B cell (primary cell): Measurements from ENCODE around the gene SFMBT2. TPM values are rescaled to one million over a fixed set of nuclear protein-coding genes. Genes with fewer than 3 reads are reported as not detected.

ENCODE experiments used
- ATAC-seq: fragments of 200-7000 bp; cut with Tn5 transposase; one replicate; pipeline ENCODE4 v1.10.0; 2021; ENCODE audit warnings: low read depth, mild to moderate bottlenecking, moderate number of reproducible peaks, moderate library complexity
- CTCF ChIA-PET: fragments of 350-600 bp; sonication (Branson Sonifier 250); formaldehyde crosslinking; loops from one replicate; lab custom pipeline; 2021; ENCODE audit warnings: antibody characterized with exemption, inconsistent platforms; lab: Charles Lee
- POLR2A ChIA-PET: fragments of 350-600 bp; sonication (Branson Sonifier 250); formaldehyde crosslinking; loops from one replicate; lab custom pipeline; 2021; ENCODE audit warnings: antibody characterized with exemption; lab: Charles Lee
- DNase-seq: peaks from one replicate; pipeline ENCODE4 v3.0.0; 2013
- H2AFZ ChIP-seq: 2 replicates; pipeline ENCODE4 v1.6.1; 2012; ENCODE audit warnings: mild to moderate bottlenecking, low read depth, low read length; ENCODE audit not compliant: insufficient read depth, poor library complexity, severe bottlenecking
- H3K27ac ChIP-seq, 2 donors: 1 replicate in 1 of 2; 2 replicates in 1 of 2; pipeline ENCODE4 v1.5.1; 2012 to 2013; ENCODE audit warnings: low read length in 2 of 2, mild to moderate bottlenecking in 2 of 2, moderate library complexity in 1 of 2
- H3K27me3 ChIP-seq, 4 experiments: fragments of 200-600 bp in 1 of 4; sonication (generic) in 1 of 4; replicated peaks in 1 of 4; 1 replicate in 2 of 4; 2 replicates in 2 of 4; pipeline versions ENCODE4 v1.6.1 to v1.7.0; 2013 to 2016; ENCODE audit warnings: low read length in 3 of 4, mild to moderate bottlenecking in 2 of 4, mixed read lengths in 1 of 4, moderate library complexity in 1 of 4; ENCODE audit not compliant: insufficient read depth in 4 of 4, control insufficient read depth in 3 of 4; ENCODE audit errors: control extremely low read depth in 1 of 4
- H3K36me3 ChIP-seq, 2 experiments: replicated peaks in 1 of 2; 1 replicate in 1 of 2; 2 replicates in 1 of 2; pipeline versions ENCODE4 v1.6.1 to v1.7.1; 2013; ENCODE audit warnings: low read length in 1 of 2; ENCODE audit not compliant: insufficient read depth in 2 of 2, control insufficient read depth in 1 of 2; ENCODE audit errors: control extremely low read depth in 1 of 2, extremely low read depth in 1 of 2
- H3K4me1 ChIP-seq, 2 donors: fragments of 200-600 bp in 1 of 2; sonication (generic) in 1 of 2; 1 replicate in 1 of 2; 2 replicates in 1 of 2; pipeline versions ENCODE4 v1.5.1 to v1.6.1; 2013 to 2017; ENCODE audit warnings: low read length in 2 of 2; ENCODE audit not compliant: control insufficient read depth in 2 of 2, insufficient read depth in 2 of 2
- H3K4me2 ChIP-seq: replicated peaks from 2 replicates; pipeline ENCODE3; 2012; ENCODE audit warnings: mild to moderate bottlenecking, low read depth, low read length; ENCODE audit not compliant: poor library complexity, severe bottlenecking
- H3K4me3 ChIP-seq, 5 experiments: fragments of 200-600 bp in 1 of 5; sonication (generic) in 1 of 5; 1 replicate in 3 of 5; 2 replicates in 2 of 5; pipeline versions ENCODE4 v1.5.1 to v1.7.0; 2011 to 2016; ENCODE audit warnings: low read length in 4 of 5, mild to moderate bottlenecking in 4 of 5, low read depth in 2 of 5, control low read depth in 1 of 5, moderate library complexity in 1 of 5; ENCODE audit not compliant: insufficient read depth in 1 of 5; ENCODE audit errors: control extremely low read depth in 1 of 5, extremely low read depth in 1 of 5
- H3K79me2 ChIP-seq: fragments of 200-600 bp; sonication (generic); one replicate; pipeline ENCODE4 v1.6.0; 2016; ENCODE audit warnings: low read length; ENCODE audit not compliant: control insufficient read depth, insufficient read depth
- H3K9ac ChIP-seq: fragments of 200-600 bp; sonication (generic); 2 replicates; pipeline ENCODE4 v1.6.1; 2017; ENCODE audit warnings: mild to moderate bottlenecking, low read length, moderate library complexity
- H3K9me3 ChIP-seq, 3 donors: one replicate each; pipeline versions ENCODE4 v1.6.1 to v1.7.1; 2013; ENCODE audit warnings: low read length in 2 of 3; ENCODE audit not compliant: control insufficient read depth in 2 of 3, insufficient read depth in 1 of 3; ENCODE audit errors: control extremely low read depth in 1 of 3
- H4K20me1 ChIP-seq: 2 replicates; pipeline ENCODE4 v1.6.0; 2012; ENCODE audit warnings: mild to moderate bottlenecking, low read length; ENCODE audit not compliant: insufficient read depth, control insufficient read depth, poor library complexity, severe bottlenecking
- H3K27ac Mint-ChIP-seq: one replicate; pipeline ENCODE4 v1.8.0; 2021; ENCODE audit warnings: mixed read lengths
- H3K27me3 Mint-ChIP-seq: one replicate; pipeline ENCODE4 v1.8.0; 2021; ENCODE audit warnings: mixed read lengths
- H3K4me1 Mint-ChIP-seq: one replicate; pipeline ENCODE4 v1.8.0; 2021; ENCODE audit warnings: mixed read lengths
- H3K4me3 Mint-ChIP-seq: one replicate; pipeline ENCODE4 v1.8.0; 2021; ENCODE audit warnings: mixed read lengths
- H3K9me3 Mint-ChIP-seq: one replicate; pipeline ENCODE4 v1.8.0; 2022; ENCODE audit warnings: mixed read lengths; ENCODE audit not compliant: insufficient read depth
- EZH2 ChIP-seq: IDR thresholded peaks from 2 replicates; pipeline ENCODE4 v1.6.1; 2012; ENCODE audit warnings: borderline replicate concordance, low read depth, mild to moderate bottlenecking, moderate library complexity, low read length; ENCODE audit not compliant: insufficient read depth, poor library complexity, severe bottlenecking
- WGBS: methylation state at CpG from one replicate; pipeline ENCODE4 v1.1.5; 2013; ENCODE audit warnings: missing lambda C conversion rate; ENCODE audit not compliant: insufficient coverage; 5-methylcytosine and 5-hydroxymethylcytosine counted together
- intact Hi-C: fragments of 100-400 bp; cut with micrococcal nuclease; formaldehyde crosslinking; loops from one replicate; pipeline ENCODE4 v1.10.0; 2022
- polyA plus RNA-seq: library from polyadenylated mRNA; depleted of rRNA; stranded (reverse); fragments of >200 nt; gene quantifications from 2 replicates; pipeline ENCODE4 v1.2.3, GENCODE V29; 2012
- total RNA-seq, 2 donors: library from RNA; stranded (reverse); fragments of 120-200 nt in 1 of 2; gene quantifications; 1 replicate in 1 of 2; 2 replicates in 1 of 2; pipeline versions ENCODE4 v1.2.3 to v1.2.4, GENCODE V29; 2013 to 2022
- TF ChIP-seq, protein P1 (sequence below): fragments of 200-600 bp; IDR thresholded peaks from one replicate; pipeline ENCODE4 v1.8.0; 2022; ENCODE audit warnings: antibody characterized with exemption, mild to moderate bottlenecking

SFMBT2 gene
- total and polyA plus RNA-seq, 2 donors (not counting 1 experiment from before 2014, with no cell fraction given), result 2.3 to 24.0 TPM

GRCh38 chr10:7173948-7174347, 236.9 kb downstream of the SFMBT2 start:
- 98% methylated on average over 11 of the region's 11 CpGs for WGBS
- Mint-ChIP-seq H3K27ac (no peak overlapping the region), H3K27me3 (no peaks in the 10 kb centered on the region), H3K4me3 (no peak overlapping the region), H3K4me1 (no peaks in the 10 kb centered on the region), H3K9me3 (peaks cover 6% of the 10 kb centered on the region)
- no peak overlapping the region for H3K4me2 ChIP-seq
- intact Hi-C loops, result no loop called here
- H3K9ac ChIP-seq, result no peak overlapping the region
- TF ChIP-seq, protein P1, sequence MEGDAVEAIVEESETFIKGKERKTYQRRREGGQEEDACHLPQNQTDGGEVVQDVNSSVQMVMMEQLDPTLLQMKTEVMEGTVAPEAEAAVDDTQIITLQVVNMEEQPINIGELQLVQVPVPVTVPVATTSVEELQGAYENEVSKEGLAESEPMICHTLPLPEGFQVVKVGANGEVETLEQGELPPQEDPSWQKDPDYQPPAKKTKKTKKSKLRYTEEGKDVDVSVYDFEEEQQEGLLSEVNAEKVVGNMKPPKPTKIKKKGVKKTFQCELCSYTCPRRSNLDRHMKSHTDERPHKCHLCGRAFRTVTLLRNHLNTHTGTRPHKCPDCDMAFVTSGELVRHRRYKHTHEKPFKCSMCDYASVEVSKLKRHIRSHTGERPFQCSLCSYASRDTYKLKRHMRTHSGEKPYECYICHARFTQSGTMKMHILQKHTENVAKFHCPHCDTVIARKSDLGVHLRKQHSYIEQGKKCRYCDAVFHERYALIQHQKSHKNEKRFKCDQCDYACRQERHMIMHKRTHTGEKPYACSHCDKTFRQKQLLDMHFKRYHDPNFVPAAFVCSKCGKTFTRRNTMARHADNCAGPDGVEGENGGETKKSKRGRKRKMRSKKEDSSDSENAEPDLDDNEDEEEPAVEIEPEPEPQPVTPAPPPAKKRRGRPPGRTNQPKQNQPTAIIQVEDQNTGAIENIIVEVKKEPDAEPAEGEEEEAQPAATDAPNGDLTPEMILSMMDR, result no peak
- no peak for TF ChIP-seq EZH2
- no peak for ATAC-seq
- H3K4me1 ChIP-seq, result no peaks in the 10 kb centered on the region
- H3K36me3 ChIP-seq, result peaks cover 0 to 40% of the 10 kb centered on the region in 2 experiments
- CTCF ChIA-PET, result no interaction called here
- no peak overlapping the region for H2AFZ ChIP-seq
- DNase-seq, result no peak
- no peaks in the 10 kb centered on the region for H3K79me2 ChIP-seq
- no peak overlapping the region for H3K4me3 ChIP-seq
- no peak overlapping the region for H3K27ac ChIP-seq
- H3K9me3 ChIP-seq, result peaks cover 0 to 15% (median 12%) of the 10 kb centered on the region in 3 donors
- POLR2A ChIA-PET, result no interaction called here
- no peaks in the 10 kb centered on the region for H3K27me3 ChIP-seq
- H4K20me1 ChIP-seq, result no peaks in the 10 kb centered on the region

DNA sequence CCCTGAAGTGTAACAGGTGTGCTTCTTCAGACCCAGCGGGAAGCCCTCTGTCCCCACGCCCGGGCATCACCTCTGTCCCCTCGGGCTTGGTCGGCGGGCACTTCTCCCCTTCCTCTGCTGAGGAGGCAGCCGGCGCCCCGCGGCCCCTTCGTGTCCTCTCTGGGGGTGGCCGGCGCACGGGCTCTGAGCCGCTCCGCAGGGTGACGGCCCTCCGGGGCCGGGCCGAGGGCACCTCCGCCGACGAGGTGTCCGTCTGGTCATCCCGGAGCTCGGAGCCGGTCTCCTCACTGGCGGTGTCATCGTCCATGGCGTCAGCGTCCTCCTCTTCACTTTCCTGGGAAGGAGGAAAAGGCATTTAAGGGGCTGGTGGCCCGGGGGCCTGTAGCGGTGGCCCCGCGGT, 239.0 kb downstream of the SFMBT2 start:
- peaks cover 6% of the 10 kb centered on the region for H3K9me3 Mint-ChIP-seq
- no peak overlapping the region for H3K27ac ChIP-seq
- H3K9me3 ChIP-seq, result peaks cover 0 to 15% (median 12%) of the 10 kb centered on the region in 3 donors
- peaks cover 0 to 45% of the 10 kb centered on the region in 2 experiments for H3K36me3 ChIP-seq
- H3K4me1 ChIP-seq, result no peaks in the 10 kb centered on the region
- intact Hi-C loops, result no loop called here
- no peak overlapping the region for H3K27ac Mint-ChIP-seq
- no peaks in the 10 kb centered on the region for H3K27me3 Mint-ChIP-seq
- DNase-seq (no peak), ATAC-seq (no peak)
- WGBS, result 96% methylated on average over 24 of the region's 35 CpGs
- H3K4me3 ChIP-seq, result no peak overlapping the region
- ChIA-PET POLR2A (no interaction called here), CTCF (no interaction called here)
- no peaks in the 10 kb centered on the region for H3K4me1 Mint-ChIP-seq
- TF ChIP-seq, protein P1, result no peak
- no peak for TF ChIP-seq EZH2
- H3K4me2 ChIP-seq, result no peak overlapping the region
- H4K20me1 ChIP-seq, result no peaks in the 10 kb centered on the region
- H3K4me3 Mint-ChIP-seq, result no peak overlapping the region
- H3K79me2 ChIP-seq, result no peaks in the 10 kb centered on the region
- H3K9ac ChIP-seq, result no peak overlapping the region
- H2AFZ ChIP-seq, result no peak overlapping the region
- no peaks in the 10 kb centered on the region for H3K27me3 ChIP-seq
